Panc1 (cell line): Measurements from ENCODE around the gene SYT2. TPM values are rescaled to one million over a fixed set of nuclear protein-coding genes. Genes with fewer than 3 reads are reported as not detected.

Experiments
- ATAC-seq: fragments of 200-7000 bp; cut with Tn5 transposase; 2 replicates; pipeline ENCODE4 v1.9.1; 2020; ENCODE audit warnings: mild to moderate bottlenecking, moderate library complexity
- Bru-seq: library from RNA; stranded (reverse); fragments of 400-500 nt; gene quantifications from one replicate; lab custom pipeline; 2021; lab: Mats Ljungman, UMichigan
- BruChase-seq, 2 experiments: library from RNA; stranded (reverse); fragments of 400-500 nt; gene quantifications; one replicate each; lab custom pipeline; 2021; lab: Mats Ljungman, UMichigan
- BruUV-seq: library from RNA; stranded (reverse); fragments of 400-500 nt; replicated peaks from 2 replicates; lab custom pipeline; 2021; lab: Mats Ljungman, UMichigan
- CTCF ChIA-PET: fragments of 300-600 bp; sonication (Branson Sonifier 250); formaldehyde crosslinking; loops from one replicate; lab custom pipeline; 2022; ENCODE audit warnings: antibody characterized with exemption; lab: Charles Lee
- POLR2A ChIA-PET: fragments of 300-600 bp; sonication (Branson Sonifier 250); formaldehyde crosslinking; loops from one replicate; lab custom pipeline; 2022; ENCODE audit warnings: antibody characterized with exemption; lab: Charles Lee
- DNase-seq: peaks from one replicate; pipeline ENCODE4 v3.0.0-alpha.2; 2010; ENCODE audit warnings: low read depth, low spot score
- H3K27ac ChIP-seq: 2 replicates; pipeline ENCODE4 v1.5.1; 2011; ENCODE audit warnings: mild to moderate bottlenecking, low read length, inconsistent platforms
- H3K27me3 ChIP-seq: fragments of 200-500 bp; sonication (Bioruptor generic); 2 replicates; pipeline ENCODE4 v1.6.0; 2014; ENCODE audit warnings: low read length, inconsistent platforms; ENCODE audit not compliant: control insufficient read depth, insufficient read depth
- H3K36me3 ChIP-seq: fragments of 200-500 bp; sonication (Bioruptor generic); 2 replicates; pipeline ENCODE4 v1.5.1; 2014; ENCODE audit warnings: inconsistent platforms, mild to moderate bottlenecking, low read length, moderate library complexity; ENCODE audit not compliant: control insufficient read depth, insufficient read depth
- H3K4me1 ChIP-seq: 2 replicates; pipeline ENCODE4 v1.5.1; 2011; ENCODE audit warnings: inconsistent platforms, mild to moderate bottlenecking, low read length, moderate library complexity; ENCODE audit not compliant: control insufficient read depth, insufficient read depth
- H3K4me3 ChIP-seq, 2 experiments: 2 replicates each; pipeline ENCODE4 v1.5.1; 2011 to 2012; ENCODE audit warnings: low read depth in 2 of 2, low read length in 2 of 2, mild to moderate bottlenecking in 2 of 2, inconsistent platforms in 1 of 2, moderate library complexity in 1 of 2
- H3K9me3 ChIP-seq: fragments of 200-500 bp; sonication (Bioruptor generic); 2 replicates; pipeline ENCODE4 v1.5.1; 2014; ENCODE audit warnings: low read depth, mild to moderate bottlenecking, inconsistent platforms, low read length, moderate library complexity; ENCODE audit not compliant: control insufficient read depth, insufficient read depth
- POLR2AphosphoS5 ChIP-seq: IDR thresholded peaks from 2 replicates; pipeline ENCODE4 v1.6.1; 2012; ENCODE audit warnings: mild to moderate bottlenecking, low read depth, low read length, moderate library complexity
- REST ChIP-seq, 2 experiments: IDR thresholded peaks; 2 replicates each; pipeline ENCODE4 v1.6.1; 2011 to 2012; ENCODE audit warnings: low read depth in 2 of 2, control low read depth in 1 of 2, low read length in 1 of 2, mild to moderate bottlenecking in 1 of 2, moderate library complexity in 1 of 2; ENCODE audit not compliant: insufficient read depth in 1 of 2
- SIN3A ChIP-seq: IDR thresholded peaks from 2 replicates; pipeline ENCODE4 v1.6.1; 2012; ENCODE audit warnings: low read depth, mild to moderate bottlenecking, low read length, moderate library complexity, borderline replicate concordance; ENCODE audit not compliant: insufficient read depth
- TCF7L2 ChIP-seq: IDR thresholded peaks from 2 replicates; pipeline ENCODE4 v1.6.1; 2011; ENCODE audit warnings: mild to moderate bottlenecking, low read depth, low read length, inconsistent platforms
- in situ Hi-C: cut with HindIII; loops from 2 replicates; pipeline ENCODE4 v1.10.0; 2016; ENCODE audit warnings: low sequenced_read_pairs, low pct_unique_long_range_greater_than_20kb
- intact Hi-C: fragments of 100-400 bp; cut with micrococcal nuclease; formaldehyde crosslinking; loops from one replicate; pipeline ENCODE4 v1.10.0; 2022; ENCODE audit not compliant: unreplicated experiment
- long read RNA-seq: library from polyadenylated mRNA; unstranded; transcript quantifications from one replicate; pipeline ENCODE4 v2.0.0, GENCODE V29; 2021; ENCODE audit not compliant: unreplicated experiment
- polyA plus RNA-seq: library from polyadenylated mRNA; unstranded; fragments of >200 nt; gene quantifications from one replicate; pipeline ENCODE4 v1.2.1, GENCODE V29; 2012; ENCODE audit warnings: missing spikeins; ENCODE audit not compliant: insufficient read length
- total RNA-seq: library from RNA; stranded (reverse); gene quantifications from one replicate; pipeline ENCODE4 v1.2.1, GENCODE V29; 2021; ENCODE audit not compliant: unreplicated experiment
- TF ChIP-seq, protein P1 (sequence below): fragments of 450-650 bp; IDR thresholded peaks from 2 replicates; pipeline ENCODE4 v1.5.1; 2017; ENCODE audit warnings: mild to moderate bottlenecking

SYT2 gene
- total RNA-seq (0.03 TPM), Bru-seq, nascent RNA (percentile 11 among the genes with signal in this experiment), BruChase-seq, experiment 1, labeled RNA remaining after a 2-hour chase (percentile 15 among the genes with signal in this experiment), BruChase-seq, experiment 2, labeled RNA remaining after a 6-hour chase (percentile 15 among the genes with signal in this experiment)
- 0.04 TPM for polyA plus RNA-seq
- long read RNA-seq = 0 reads

DNA sequence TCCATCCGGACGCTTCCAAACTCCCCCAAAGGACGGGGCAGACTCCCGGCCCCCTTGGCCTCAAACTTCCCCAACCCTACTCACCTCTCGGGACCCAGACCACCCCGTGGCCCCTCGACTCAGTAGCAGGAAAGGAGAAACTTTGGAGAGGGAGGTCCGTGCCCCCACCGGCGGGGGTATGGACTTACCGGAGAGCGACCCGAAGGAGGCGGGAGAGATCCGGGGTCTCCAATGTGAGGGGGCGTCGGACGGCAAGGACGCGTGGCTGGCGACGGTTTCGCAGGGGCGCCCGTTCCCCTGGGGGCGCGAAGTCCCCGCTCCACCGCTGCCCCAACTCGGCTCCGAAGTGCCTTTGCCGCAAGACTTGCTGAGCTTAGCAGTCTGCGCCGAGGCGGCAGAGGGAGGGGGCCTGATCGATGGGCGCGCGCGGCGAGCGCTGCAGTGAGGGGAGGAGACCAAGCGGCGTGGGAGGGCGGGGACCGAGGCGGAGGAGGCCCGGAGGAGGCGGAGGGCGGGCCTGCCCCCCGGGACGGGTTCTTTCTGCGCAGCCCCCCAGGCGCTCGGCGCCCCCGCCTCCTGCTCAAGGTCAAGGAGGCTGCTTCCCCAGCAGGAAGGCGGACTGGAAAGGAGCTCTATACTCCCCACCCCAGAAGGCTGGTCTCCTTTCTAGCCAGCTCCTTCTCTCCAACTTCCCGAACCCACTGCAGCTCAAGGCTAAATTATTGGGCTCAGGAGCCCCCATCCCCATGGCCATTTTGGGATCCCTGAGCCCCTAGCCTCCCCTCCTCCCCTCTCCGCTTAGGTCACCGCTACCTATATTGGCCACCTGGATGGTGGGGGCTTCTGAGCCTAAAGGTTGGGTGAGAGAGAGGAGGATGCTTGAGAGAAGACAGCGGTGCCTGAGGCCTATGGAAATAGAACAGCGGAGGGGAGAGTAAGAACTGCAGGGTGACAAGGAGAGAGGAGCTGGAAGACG lies at the start of gene SYT2:
SYT2 (minus strand) TSS at position 385 of the 976 bp plus-strand sequence. CDS start 104,682 bp downstream, outside the sequence.
- ChIA-PET POLR2A (no interaction called here), CTCF (interaction anchor here (0.6 to 1.1 kb wide), 4 partner anchors 9 to 11 kb away, joined by 3 to 8 read pairs (median 6); no protein-coding TSS in a partner anchor)
- H3K27me3 ChIP-seq = peaks cover 16% of the 10 kb centered on the region
- H3K4me3 ChIP-seq = peak within 1 kb of the TSS; percentile 26 to 43
- peak; percentile 70 for ATAC-seq
- no TSS peak for BruUV-seq
- H3K27ac ChIP-seq = no peak within 1 kb of the TSS
- no peak for DNase-seq
- no peaks in the 10 kb centered on the region for H3K9me3 ChIP-seq
- intact Hi-C loops (loop anchor here (10.0 kb wide), 2 partner anchors 246 to 526 kb away; no protein-coding TSS in a partner anchor), in situ Hi-C loops (no loop called here)
- no peaks in the 10 kb centered on the region for H3K36me3 ChIP-seq
- no peaks in the 10 kb centered on the region for H3K4me1 ChIP-seq
- no peak for TF ChIP-seq TCF7L2
- no peak for TF ChIP-seq POLR2AphosphoS5
- TF ChIP-seq REST (IDR thresholded peaks at IDR 0.05; ENCODE audit: insufficient read depth in 1 of 2, low read depth in 2 of 2, low read length in 1 of 2) = no peak
- TF ChIP-seq SIN3A = no peak
- TF ChIP-seq, protein P1, sequence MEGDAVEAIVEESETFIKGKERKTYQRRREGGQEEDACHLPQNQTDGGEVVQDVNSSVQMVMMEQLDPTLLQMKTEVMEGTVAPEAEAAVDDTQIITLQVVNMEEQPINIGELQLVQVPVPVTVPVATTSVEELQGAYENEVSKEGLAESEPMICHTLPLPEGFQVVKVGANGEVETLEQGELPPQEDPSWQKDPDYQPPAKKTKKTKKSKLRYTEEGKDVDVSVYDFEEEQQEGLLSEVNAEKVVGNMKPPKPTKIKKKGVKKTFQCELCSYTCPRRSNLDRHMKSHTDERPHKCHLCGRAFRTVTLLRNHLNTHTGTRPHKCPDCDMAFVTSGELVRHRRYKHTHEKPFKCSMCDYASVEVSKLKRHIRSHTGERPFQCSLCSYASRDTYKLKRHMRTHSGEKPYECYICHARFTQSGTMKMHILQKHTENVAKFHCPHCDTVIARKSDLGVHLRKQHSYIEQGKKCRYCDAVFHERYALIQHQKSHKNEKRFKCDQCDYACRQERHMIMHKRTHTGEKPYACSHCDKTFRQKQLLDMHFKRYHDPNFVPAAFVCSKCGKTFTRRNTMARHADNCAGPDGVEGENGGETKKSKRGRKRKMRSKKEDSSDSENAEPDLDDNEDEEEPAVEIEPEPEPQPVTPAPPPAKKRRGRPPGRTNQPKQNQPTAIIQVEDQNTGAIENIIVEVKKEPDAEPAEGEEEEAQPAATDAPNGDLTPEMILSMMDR = no peak

DNA sequence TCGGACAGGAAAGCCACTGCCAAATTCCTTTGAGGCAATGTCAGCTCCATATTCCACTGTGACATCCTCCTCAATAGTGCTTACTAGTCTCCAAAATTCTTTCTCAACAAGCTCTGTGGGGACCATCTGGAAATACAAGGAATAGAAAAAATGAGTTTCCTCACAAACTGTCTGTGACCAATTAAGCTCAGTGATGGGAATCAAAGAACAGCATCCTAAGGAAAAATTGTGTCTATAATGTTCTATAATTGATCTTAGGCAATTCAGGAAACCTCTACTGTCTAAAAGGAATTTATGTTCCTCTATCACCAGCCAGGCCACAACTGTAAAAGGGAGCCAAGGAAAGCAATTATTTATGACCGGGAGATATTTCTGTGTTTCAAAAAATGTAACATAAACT lies 46.1 kb upstream of the SYT2 start:
- Histone ChIP-seq H3K36me3 (peaks cover 73% of the 10 kb centered on the region), H3K4me3 (no peak overlapping the region), H3K27me3 (no peaks in the 10 kb centered on the region), H3K27ac (no peak overlapping the region), H3K9me3 (no peaks in the 10 kb centered on the region), H3K4me1 (no peaks in the 10 kb centered on the region)
- ChIA-PET POLR2A (no interaction called here), CTCF (no interaction called here)
- BruUV-seq = no TSS peak
- in situ Hi-C loops = no loop called here
- intact Hi-C loops = loop anchor here (10.0 kb wide), 2 partner anchors 98 to 238 kb away; no protein-coding TSS in a partner anchor
- ATAC-seq = no peak
- no peak for DNase-seq
- TF ChIP-seq, protein P1 = no peak
- TF ChIP-seq TCF7L2 (no peak), POLR2AphosphoS5 (no peak), REST (IDR thresholded peaks at IDR 0.05; ENCODE audit: insufficient read depth in 1 of 2, low read depth in 2 of 2, low read length in 1 of 2) (no peak), SIN3A (no peak)
